Activated naive CD8-positive, alpha-beta T cell treated with anti-CD3 and anti-CD28 coated beads, Interleukin-2, amount 10 ng/mL, durations not matched to agents 7 days and 5 days (primary cell): ENCODE measurements around the gene CACNA1A. TPM values are rescaled to one million over a fixed set of nuclear protein-coding genes. Genes with fewer than 3 reads are reported as not detected.
"Not testable (repeated sequence)": the region's sequence is repeated elsewhere in the genome, so short reads cannot be mapped to it uniquely, and the experiment has no call there.

ENCODE experiments used
- ATAC-seq: fragments of 150-1000 bp; cut with Tn5 transposase; one replicate; pipeline ENCODE4 v1.10.0; 2021; ENCODE audit warnings: low read depth, moderate library complexity
- POLR2A ChIA-PET: fragments of 350-600 bp; sonication (Branson Sonifier 250); formaldehyde crosslinking; loops from one replicate; lab custom pipeline; 2021; ENCODE audit warnings: antibody characterized with exemption; lab: Charles Lee
- DNase-seq: peaks from one replicate; pipeline ENCODE4 v3.0.0; 2021
- H3K27ac Mint-ChIP-seq: one replicate; pipeline ENCODE4 v1.8.0; 2022; ENCODE audit warnings: mild to moderate bottlenecking, mixed read lengths
- H3K27me3 Mint-ChIP-seq: one replicate; pipeline ENCODE4 v1.8.0; 2022; ENCODE audit warnings: mild to moderate bottlenecking, moderate library complexity, mixed read lengths
- H3K36me3 Mint-ChIP-seq: one replicate; pipeline ENCODE4 v1.8.0; 2021; ENCODE audit warnings: mild to moderate bottlenecking, mixed read lengths
- H3K4me1 Mint-ChIP-seq: one replicate; pipeline ENCODE4 v1.8.0; 2021; ENCODE audit warnings: mixed read lengths
- H3K4me3 Mint-ChIP-seq: one replicate; pipeline ENCODE4 v1.8.0; 2022; ENCODE audit warnings: mild to moderate bottlenecking, moderate library complexity, mixed read lengths
- H3K9me3 Mint-ChIP-seq: one replicate; pipeline ENCODE4 v1.8.0; 2021; ENCODE audit warnings: mixed read lengths
- total RNA-seq, 2 experiments: library from RNA; stranded (reverse); gene quantifications; one replicate each; pipeline ENCODE4 v1.2.3, GENCODE V29; 2021

CACNA1A gene
- total RNA-seq, 2 experiments from 2014 or later, result 0.91 to 0.94 TPM

GRCh38 chr19:13178291-13178690, 328.0 kb downstream of the CACNA1A start:
- ATAC-seq, H3K9me3 Mint-ChIP-seq, DNase-seq, H3K27ac Mint-ChIP-seq, H3K4me3 Mint-ChIP-seq, H3K36me3 Mint-ChIP-seq, H3K27me3 Mint-ChIP-seq: not testable (repeated sequence)
- POLR2A ChIA-PET, result interaction anchor here (1.5 kb wide), 1 partner anchor 23 kb away, joined by 4 read pairs; no protein-coding TSS in a partner anchor
- H3K4me1 Mint-ChIP-seq, result peaks cover 16% of the 10 kb centered on the region

GRCh38 chr19:13177584-13177983, 328.7 kb downstream of the CACNA1A start:
- H3K4me3 Mint-ChIP-seq, result not testable (repeated sequence)
- H3K4me1 Mint-ChIP-seq, result peaks cover 22% of the 10 kb centered on the region

GRCh38 chr19:13176345-13176744, 329.9 kb downstream of the CACNA1A start:
- DNase-seq, result no peak
- Mint-ChIP-seq H3K27ac (no peak overlapping the region), H3K36me3 (peaks cover 2% of the 10 kb centered on the region), H3K4me3 (no peak overlapping the region), H3K9me3 (no peaks in the 10 kb centered on the region), H3K4me1 (peaks cover 26% of the 10 kb centered on the region), H3K27me3 (no peaks in the 10 kb centered on the region)
- POLR2A ChIA-PET, result interaction anchor here (1.0 to 1.5 kb wide), 3 partner anchors 10 to 23 kb away, joined by 3 to 9 read pairs (median 4); no protein-coding TSS in a partner anchor
- no peak for ATAC-seq

More at GRCh38 chr19:13177584-13177983, 328.7 kb downstream of the CACNA1A start:
- not testable (repeated sequence) for H3K27ac Mint-ChIP-seq, H3K36me3 Mint-ChIP-seq, H3K9me3 Mint-ChIP-seq, H3K27me3 Mint-ChIP-seq, ATAC-seq, DNase-seq
- POLR2A ChIA-PET, result interaction anchor here (1.2 to 1.5 kb wide), 2 partner anchors 8 to 22 kb away, joined by 3 to 4 read pairs; no protein-coding TSS in a partner anchor

GRCh38 chr19:13173139-13173737, 333.0 kb downstream of the CACNA1A start:
- POLR2A ChIA-PET, result interaction anchor here (0.5 to 13.0 kb wide), 11 partner anchors 9 to 814 kb away, joined by 3 to 267 read pairs (median 6); a partner anchor contains a TSS
- Mint-ChIP-seq H3K27ac (peak overlapping the region; percentile 94), H3K36me3 (peaks cover 6% of the 10 kb centered on the region), H3K27me3 (no peaks in the 10 kb centered on the region), H3K4me3 (peak overlapping the region; percentile 85), H3K4me1 (peaks cover 42% of the 10 kb centered on the region), H3K9me3 (no peaks in the 10 kb centered on the region)
- ATAC-seq (no peak), DNase-seq (no peak)

GRCh38 chr19:13172346-13173138, 333.7 kb downstream of the CACNA1A start:
- ATAC-seq (peak; percentile 6), DNase-seq (peak; percentile 71)
- peaks cover 9% of the 10 kb centered on the region for H3K36me3 Mint-ChIP-seq
- H3K9me3 Mint-ChIP-seq, result no peaks in the 10 kb centered on the region
- H3K4me1 Mint-ChIP-seq, result peaks cover 45% of the 10 kb centered on the region
- no peaks in the 10 kb centered on the region for H3K27me3 Mint-ChIP-seq
- H3K4me3 Mint-ChIP-seq, result peak overlapping the region; percentile 85
- peak overlapping the region; percentile 94 for H3K27ac Mint-ChIP-seq
- POLR2A ChIA-PET, result interaction anchor here (0.7 to 13.0 kb wide), 7 partner anchors 8 to 575 kb away, joined by 6 to 267 read pairs (median 10); a partner anchor contains a TSS

- Mint-ChIP-seq H3K4me1 (peaks cover 57% of the 10 kb centered on the region), H3K4me3 (peak overlapping the region; percentile 49), H3K9me3 (no peaks in the 10 kb centered on the region), H3K27me3 (no peaks in the 10 kb centered on the region), H3K27ac (peak overlapping the region; percentile 94), H3K36me3 (peaks cover 9% of the 10 kb centered on the region)
- no peak for ATAC-seq
- no peak for DNase-seq
- POLR2A ChIA-PET, result interaction anchor here (0.6 to 13.0 kb wide), 6 partner anchors 9 to 668 kb away, joined by 3 to 267 read pairs (median 3); no protein-coding TSS in a partner anchor
These were observed 335.1 kb downstream of the CACNA1A start for GRCh38 chr19:13171146-13171545.

- H3K9me3 Mint-ChIP-seq, result no peaks in the 10 kb centered on the region
- peaks cover 9% of the 10 kb centered on the region for H3K36me3 Mint-ChIP-seq
- DNase-seq (no peak), ATAC-seq (no peak)
- peak overlapping the region; percentile 54 for H3K4me3 Mint-ChIP-seq
- POLR2A ChIA-PET, result interaction anchor here (1.1 to 13.0 kb wide), 5 partner anchors 12 to 65 kb away, joined by 3 to 267 read pairs (median 44); no protein-coding TSS in a partner anchor
- H3K4me1 Mint-ChIP-seq, result peaks cover 67% of the 10 kb centered on the region
- H3K27ac Mint-ChIP-seq, result peak overlapping the region; percentile 99
- no peaks in the 10 kb centered on the region for H3K27me3 Mint-ChIP-seq
These were observed 336.5 kb downstream of the CACNA1A start for GRCh38 chr19:13169769-13170168.

GRCh38 chr19:13166151-13166550, 340.1 kb downstream of the CACNA1A start:
- Mint-ChIP-seq H3K4me3 (peak overlapping the region; percentile 37), H3K27ac (peak overlapping the region; percentile 70), H3K4me1 (peaks cover 59% of the 10 kb centered on the region)
- not testable (repeated sequence) for H3K9me3 Mint-ChIP-seq, H3K36me3 Mint-ChIP-seq, DNase-seq, H3K27me3 Mint-ChIP-seq, ATAC-seq
- POLR2A ChIA-PET, result interaction anchor here (0.6 to 13.0 kb wide), 5 partner anchors 10 to 732 kb away, joined by 3 to 267 read pairs (median 16); partner anchors contain the start of genes IER2 and STX10

- Mint-ChIP-seq H3K36me3 (peaks cover 7% of the 10 kb centered on the region), H3K27me3 (no peaks in the 10 kb centered on the region), H3K4me3 (peak overlapping the region; percentile 92), H3K9me3 (no peaks in the 10 kb centered on the region), H3K27ac (peak overlapping the region; percentile 96), H3K4me1 (peaks cover 59% of the 10 kb centered on the region)
- no peak for ATAC-seq
- DNase-seq, result no peak
- POLR2A ChIA-PET, result interaction anchor here (2.3 to 13.0 kb wide), 6 partner anchors 8 to 60 kb away, joined by 10 to 267 read pairs (median 16); partner anchors contain the start of genes IER2 and STX10
These were observed 340.9 kb downstream of the CACNA1A start for GRCh38 chr19:13165162-13165997.

GRCh38 chr19:13164343-13165161, 341.7 kb downstream of the CACNA1A start:
- Mint-ChIP-seq H3K4me1 (peaks cover 55% of the 10 kb centered on the region), H3K9me3 (no peaks in the 10 kb centered on the region), H3K27me3 (no peaks in the 10 kb centered on the region), H3K27ac (peak overlapping the region; percentile 96), H3K4me3 (peak overlapping the region; percentile 92), H3K36me3 (peaks cover 8% of the 10 kb centered on the region)
- peak; percentile 64 for DNase-seq
- ATAC-seq, result no peak
- POLR2A ChIA-PET, result interaction anchor here (0.6 to 13.0 kb wide), 8 partner anchors 8 to 60 kb away, joined by 3 to 267 read pairs (median 14); partner anchors contain the start of genes IER2, NACC1 and STX10

- POLR2A ChIA-PET, result interaction anchor here (0.5 to 13.0 kb wide), 11 partner anchors 7 to 1221 kb away, joined by 4 to 267 read pairs (median 10); partner anchors contain the start of genes IER2, NACC1 and STX10
- ATAC-seq, result peak; percentile 14
These were observed 342.5 kb downstream of the CACNA1A start for GRCh38 chr19:13163609-13164342.

More at GRCh38 chr19:13163609-13164342, 342.5 kb downstream of the CACNA1A start:
- no peaks in the 10 kb centered on the region for H3K9me3 Mint-ChIP-seq
- H3K4me3 Mint-ChIP-seq, result peak overlapping the region; percentile 92
- peak; percentile 73 for DNase-seq
- H3K27me3 Mint-ChIP-seq, result no peaks in the 10 kb centered on the region
- H3K4me1 Mint-ChIP-seq, result peaks cover 49% of the 10 kb centered on the region
- H3K36me3 Mint-ChIP-seq, result peaks cover 10% of the 10 kb centered on the region
- H3K27ac Mint-ChIP-seq, result peak overlapping the region; percentile 96
